ENCODE data around the gene RBCK1.

The RBCK1 gene

GRCh38 chr20:407953-408842 lies at the start of gene RBCK1:
Gene RBCK1 (plus strand): TSS chr20:408299. CDS start chr20:408758, 459 bp downstream.
- H3K27me3 ChIP-seq (ENCODE audit: control insufficient read depth, insufficient read depth, low read length): no peaks in the 10 kb centered on the region
- H3K4me3 ChIP-seq (ENCODE audit: low read length): peak within 1 kb of the TSS; percentile 95
- no peak for DNase-seq (ENCODE audit: low read depth, low spot score)
- WGBS (ENCODE audit: insufficient coverage, insufficient read length): no CpG with 5 or more reads among the region's 87 CpGs
- H3K36me3 ChIP-seq (ENCODE audit: control insufficient read depth, insufficient read depth, low read length): peaks cover 4% of the 10 kb centered on the region; the same call in 1 of the 2 replicates
- H3K9me3 ChIP-seq (ENCODE audit: control insufficient read depth, insufficient read depth, low read length): no peaks in the 10 kb centered on the region
- H3K4me1 ChIP-seq (ENCODE audit: control insufficient read depth, insufficient read depth, low read length): 0 out of 2 replicates have a peak, but pooled peaks cover 1% of the 10 kb centered on the region
- H3K27ac ChIP-seq (ENCODE audit: low read length): no peak within 1 kb of the TSS

GRCh38 chr20:358891-359555 lies 49.1 kb upstream of the RBCK1 start:
- Histone ChIP-seq H3K4me1 (ENCODE audit: control insufficient read depth, insufficient read depth, low read length) (peaks cover 2% of the 10 kb centered on the region), H3K9me3 (ENCODE audit: control insufficient read depth, insufficient read depth, low read length) (no peaks in the 10 kb centered on the region), H3K27ac (ENCODE audit: low read length) (no peak overlapping the region), H3K27me3 (ENCODE audit: control insufficient read depth, insufficient read depth, low read length) (no peaks in the 10 kb centered on the region), H3K4me3 (ENCODE audit: low read length) (no peak overlapping the region), H3K36me3 (ENCODE audit: control insufficient read depth, insufficient read depth, low read length) (no peaks in the 10 kb centered on the region)
- DNase-seq (ENCODE audit: low read depth, low spot score): no peak
- WGBS (ENCODE audit: insufficient coverage, insufficient read length): no CpG with 5 or more reads among the region's 4 CpGs

GRCh38 chr20:361561-361960 lies 46.5 kb upstream of the RBCK1 start:
- Histone ChIP-seq H3K9me3 (ENCODE audit: control insufficient read depth, insufficient read depth, low read length) (no peaks in the 10 kb centered on the region), H3K27me3 (ENCODE audit: control insufficient read depth, insufficient read depth, low read length) (no peaks in the 10 kb centered on the region), H3K36me3 (ENCODE audit: control insufficient read depth, insufficient read depth, low read length) (no peaks in the 10 kb centered on the region), H3K27ac (ENCODE audit: low read length) (no peak overlapping the region), H3K4me1 (ENCODE audit: control insufficient read depth, insufficient read depth, low read length) (no peaks in the 10 kb centered on the region; the same call in 1 of the 2 replicates), H3K4me3 (ENCODE audit: low read length) (no peak overlapping the region)
- no peak for DNase-seq (ENCODE audit: low read depth, low spot score)
- WGBS (ENCODE audit: insufficient coverage, insufficient read length): no CpG with 5 or more reads among the region's 8 CpGs

- Histone ChIP-seq H3K4me3 (ENCODE audit: low read length) (no peak overlapping the region), H3K9me3 (ENCODE audit: control insufficient read depth, insufficient read depth, low read length) (no peaks in the 10 kb centered on the region), H3K36me3 (ENCODE audit: control insufficient read depth, insufficient read depth, low read length) (no peaks in the 10 kb centered on the region), H3K4me1 (ENCODE audit: control insufficient read depth, insufficient read depth, low read length) (no peaks in the 10 kb centered on the region; the same call in 1 of the 2 replicates), H3K27me3 (ENCODE audit: control insufficient read depth, insufficient read depth, low read length) (no peaks in the 10 kb centered on the region), H3K27ac (ENCODE audit: low read length) (no peak overlapping the region)
- DNase-seq (ENCODE audit: low read depth, low spot score): no peak
- 100% methylated on average over 1 of the region's 13 CpGs for WGBS (ENCODE audit: insufficient coverage, insufficient read length)
These were observed 45.5 kb upstream of the RBCK1 start for GRCh38 chr20:362271-363254.

- no peaks in the 10 kb centered on the region for H3K9me3 ChIP-seq (ENCODE audit: control insufficient read depth, insufficient read depth, low read length)
- no peaks in the 10 kb centered on the region; the same call in 1 of the 2 replicates for H3K4me1 ChIP-seq (ENCODE audit: control insufficient read depth, insufficient read depth, low read length)
- H3K36me3 ChIP-seq (ENCODE audit: control insufficient read depth, insufficient read depth, low read length): no peaks in the 10 kb centered on the region
- H3K4me3 ChIP-seq (ENCODE audit: low read length): no peak overlapping the region
- no CpG with 5 or more reads among the region's 13 CpGs for whole genome bisulfite sequencing (ENCODE audit: insufficient coverage, insufficient read length)
- no peak overlapping the region for H3K27ac ChIP-seq (ENCODE audit: low read length)
- no peak for DNase-seq (ENCODE audit: low read depth, low spot score)
- no peaks in the 10 kb centered on the region for H3K27me3 ChIP-seq (ENCODE audit: control insufficient read depth, insufficient read depth, low read length)
These were observed 44.6 kb upstream of the RBCK1 start for GRCh38 chr20:363319-364078.

GRCh38 chr20:364905-365794 lies 42.9 kb upstream of the RBCK1 start:
- Histone ChIP-seq H3K4me1 (ENCODE audit: control insufficient read depth, insufficient read depth, low read length) (no peaks in the 10 kb centered on the region), H3K27me3 (ENCODE audit: control insufficient read depth, insufficient read depth, low read length) (no peaks in the 10 kb centered on the region), H3K36me3 (ENCODE audit: control insufficient read depth, insufficient read depth, low read length) (no peaks in the 10 kb centered on the region), H3K27ac (ENCODE audit: low read length) (no peak overlapping the region), H3K9me3 (ENCODE audit: control insufficient read depth, insufficient read depth, low read length) (no peaks in the 10 kb centered on the region), H3K4me3 (ENCODE audit: low read length) (no peak overlapping the region)
- no CpG with 5 or more reads among the region's 9 CpGs for WGBS (ENCODE audit: insufficient coverage, insufficient read length)
- no peak for DNase-seq (ENCODE audit: low read depth, low spot score)

- H3K27ac ChIP-seq (ENCODE audit: low read length): no peak overlapping the region
- no CpG with 5 or more reads among the region's 7 CpGs for WGBS (ENCODE audit: insufficient coverage, insufficient read length)
- H3K27me3 ChIP-seq (ENCODE audit: control insufficient read depth, insufficient read depth, low read length): no peaks in the 10 kb centered on the region
- no peak overlapping the region for H3K4me3 ChIP-seq (ENCODE audit: low read length)
- H3K36me3 ChIP-seq (ENCODE audit: control insufficient read depth, insufficient read depth, low read length): no peaks in the 10 kb centered on the region
- H3K4me1 ChIP-seq (ENCODE audit: control insufficient read depth, insufficient read depth, low read length): no peaks in the 10 kb centered on the region
- H3K9me3 ChIP-seq (ENCODE audit: control insufficient read depth, insufficient read depth, low read length): no peaks in the 10 kb centered on the region
- no peak for DNase-seq (ENCODE audit: low read depth, low spot score)
These were observed 41.9 kb upstream of the RBCK1 start for GRCh38 chr20:366041-366718.

- Histone ChIP-seq H3K4me1 (ENCODE audit: control insufficient read depth, insufficient read depth, low read length) (no peaks in the 10 kb centered on the region; the same call in 1 of the 2 replicates), H3K27me3 (ENCODE audit: control insufficient read depth, insufficient read depth, low read length) (no peaks in the 10 kb centered on the region), H3K4me3 (ENCODE audit: low read length) (no peak overlapping the region), H3K9me3 (ENCODE audit: control insufficient read depth, insufficient read depth, low read length) (no peaks in the 10 kb centered on the region), H3K36me3 (ENCODE audit: control insufficient read depth, insufficient read depth, low read length) (no peaks in the 10 kb centered on the region), H3K27ac (ENCODE audit: low read length) (no peak overlapping the region)
- no peak for DNase-seq (ENCODE audit: low read depth, low spot score)
- WGBS (ENCODE audit: insufficient coverage, insufficient read length): no CpG with 5 or more reads among the region's 13 CpGs
These were observed 41.2 kb upstream of the RBCK1 start for GRCh38 chr20:366719-367485.

All from iPS DF 6.9 (cell line).